ENCODE results near the gene MAP2K5. TPM values are rescaled to one million over a fixed set of nuclear protein-coding genes. Genes with fewer than 3 reads are reported as not detected.

MAP2K5 gene
- polyA plus RNA-seq, 2 of the 4 experiments (the other 2 are of a cell fraction), result 7.8 to 11.0 TPM

GRCh38 chr15:67777773-67778172 is 235.3 kb downstream of the MAP2K5 start:
- ChIA-PET POLR2A (no interaction called here), CTCF (no interaction called here)
- WGBS (ENCODE audit: missing lambda C conversion rate), result 92% methylated on average over 2 of the region's 2 CpGs
- Histone ChIP-seq H3K4me3 (no peak overlapping the region), H3K4me2 (no peak overlapping the region), H3K9me3 (no peaks in the 10 kb centered on the region), H3K27ac (no peak overlapping the region), H3K4me1 (no peaks in the 10 kb centered on the region)
- no peak for TF ChIP-seq FOSL2 (IDR thresholded peaks at IDR 0.05)
- no peak for TF ChIP-seq FOSL2 (CRISPR knock-in tag; IDR thresholded peaks at IDR 0.05)
- TF ChIP-seq HOXB13 (CRISPR knock-in tag; IDR thresholded peaks at IDR 0.05; ENCODE audit: low read depth), result no peak
- no peak for TF ChIP-seq KDM1A (IDR thresholded peaks at IDR 0.05; ENCODE audit: low read depth)
- no peak for TF ChIP-seq FOXS1 (CRISPR knock-in tag; IDR thresholded peaks at IDR 0.05)
- TF ChIP-seq ELK1 (IDR thresholded peaks at IDR 0.05; ENCODE audit: low read depth, low read length), result no peak
- no peak for TF ChIP-seq FOSB (CRISPR knock-in tag; IDR thresholded peaks at IDR 0.05)
- TF ChIP-seq PBX3 (IDR thresholded peaks at IDR 0.05), result no peak
- no peak for TF ChIP-seq POLR2AphosphoS2 (conservative IDR thresholded peaks at IDR 0.05; ENCODE audit: low read length)
- TF ChIP-seq EHMT2 (IDR thresholded peaks at IDR 0.05; ENCODE audit: low read depth), result no peak
- no peak for TF ChIP-seq CEBPB (IDR thresholded peaks at IDR 0.05)
- TF ChIP-seq CHD2 (IDR thresholded peaks at IDR 0.05; ENCODE audit: low read length, partially characterized antibody), result no peak
- TF ChIP-seq RNF2 (IDR thresholded peaks at IDR 0.05; ENCODE audit: borderline replicate concordance, low read depth), result no peak
- TF ChIP-seq CBX8 (IDR thresholded peaks at IDR 0.05), result no peak
- TF ChIP-seq NR3C1 (IDR thresholded peaks at IDR 0.05), result no peak
- no peak for TF ChIP-seq POLR2A (IDR thresholded peaks at IDR 0.05; ENCODE audit: low read length)
- no peak for TF ChIP-seq SMC3 (IDR thresholded peaks at IDR 0.05)
- TF ChIP-seq ZNF302 (CRISPR knock-in tag; IDR thresholded peaks at IDR 0.05), result no peak
- FAIRE-seq (no peak), DNase-seq (ENCODE audit: low read depth in 1 of 2, low spot score in 1 of 2) (no peak), ATAC-seq (no peak)

- Histone ChIP-seq H3K4me2 (no peak overlapping the region), H3K9me3 (no peaks in the 10 kb centered on the region), H3K27ac (no peak overlapping the region), H3K4me3 (no peak overlapping the region), H3K4me1 (no peaks in the 10 kb centered on the region)
- DNase-seq (ENCODE audit: low read depth in 1 of 2, low spot score in 1 of 2) (no peak), ATAC-seq (no peak), FAIRE-seq (peak; percentile 88)
- CTCF ChIA-PET, result interaction anchor here (1.0 to 1.5 kb wide), 2 partner anchors 55 to 322 kb away, joined by 3 read pairs; no protein-coding TSS in a partner anchor
- 90% methylated on average over 5 of the region's 5 CpGs for WGBS (ENCODE audit: missing lambda C conversion rate)
- POLR2A ChIA-PET, result no interaction called here
- no peak for TF ChIP-seq REST (IDR thresholded peaks at IDR 0.05)
- TF ChIP-seq CHD2 (IDR thresholded peaks at IDR 0.05; ENCODE audit: low read length, partially characterized antibody), result no peak
- TF ChIP-seq GATA3 (IDR thresholded peaks at IDR 0.05; ENCODE audit: borderline replicate concordance), result no peak
- TF ChIP-seq ZC3H11A (IDR thresholded peaks at IDR 0.05), result no peak
- TF ChIP-seq RCOR1 (IDR thresholded peaks at IDR 0.05; ENCODE audit: low read depth, low read length), result no peak
- no peak for TF ChIP-seq RNF2 (IDR thresholded peaks at IDR 0.05; ENCODE audit: borderline replicate concordance, low read depth)
- no peak for TF ChIP-seq NPAS2 (CRISPR knock-in tag; IDR thresholded peaks at IDR 0.05; ENCODE audit: borderline replicate concordance)
- TF ChIP-seq BCL3 (IDR thresholded peaks at IDR 0.05), result no peak
- TF ChIP-seq BHLHE40 (IDR thresholded peaks at IDR 0.05; ENCODE audit: low read depth, low read length), result no peak
- TF ChIP-seq ZSCAN20 (CRISPR knock-in tag; IDR thresholded peaks at IDR 0.05), result no peak
- no peak for TF ChIP-seq RFX5 (IDR thresholded peaks at IDR 0.05)
- TF ChIP-seq SMC3 (IDR thresholded peaks at IDR 0.05), result no peak
- no peak for TF ChIP-seq ZNF302 (CRISPR knock-in tag; IDR thresholded peaks at IDR 0.05)
- TF ChIP-seq USF2 (IDR thresholded peaks at IDR 0.05), result no peak
Observed at GRCh38 chr15:67778968-67779548, 236.6 kb downstream of the MAP2K5 start.
